Duodenal mucosa (tissue), 2 donors: Measurements from ENCODE around the gene DLGAP5.
A peak's percentile ranks its signal among the peaks of the same experiment; 100 is the strongest.

ENCODE experiments used
- H3K27ac ChIP-seq: one replicate; pipeline ENCODE4 v1.7.0; 2013; ENCODE audit warnings: low read depth, low read length
- H3K27me3 ChIP-seq, 2 donors: one replicate each; pipeline ENCODE4 v1.7.0; 2013; ENCODE audit warnings: low read length in 2 of 2, control low read depth in 1 of 2; ENCODE audit not compliant: insufficient read depth in 2 of 2, control insufficient read depth in 1 of 2
- H3K36me3 ChIP-seq, 2 donors: one replicate each; pipeline ENCODE4 v1.7.0; 2013; ENCODE audit warnings: low read length in 2 of 2, control low read depth in 1 of 2; ENCODE audit not compliant: insufficient read depth in 2 of 2, control insufficient read depth in 1 of 2
- H3K4me1 ChIP-seq, 2 donors: one replicate each; pipeline ENCODE4 v1.7.0; 2013; ENCODE audit warnings: low read length in 2 of 2, control low read depth in 1 of 2; ENCODE audit not compliant: insufficient read depth in 2 of 2, control insufficient read depth in 1 of 2
- H3K4me3 ChIP-seq, 2 donors: one replicate each; pipeline ENCODE4 v1.7.0; 2013; ENCODE audit warnings: low read length in 2 of 2, low read depth in 1 of 2
- H3K9ac ChIP-seq, 2 donors: one replicate each; pipeline ENCODE4 v1.7.0; 2013; ENCODE audit warnings: low read length in 2 of 2, low read depth in 1 of 2
- H3K9me3 ChIP-seq, 2 donors: one replicate each; pipeline ENCODE4 v1.7.0; 2013; ENCODE audit warnings: low read length in 2 of 2, control low read depth in 1 of 2; ENCODE audit not compliant: control insufficient read depth in 1 of 2

Gene DLGAP5, protein sequence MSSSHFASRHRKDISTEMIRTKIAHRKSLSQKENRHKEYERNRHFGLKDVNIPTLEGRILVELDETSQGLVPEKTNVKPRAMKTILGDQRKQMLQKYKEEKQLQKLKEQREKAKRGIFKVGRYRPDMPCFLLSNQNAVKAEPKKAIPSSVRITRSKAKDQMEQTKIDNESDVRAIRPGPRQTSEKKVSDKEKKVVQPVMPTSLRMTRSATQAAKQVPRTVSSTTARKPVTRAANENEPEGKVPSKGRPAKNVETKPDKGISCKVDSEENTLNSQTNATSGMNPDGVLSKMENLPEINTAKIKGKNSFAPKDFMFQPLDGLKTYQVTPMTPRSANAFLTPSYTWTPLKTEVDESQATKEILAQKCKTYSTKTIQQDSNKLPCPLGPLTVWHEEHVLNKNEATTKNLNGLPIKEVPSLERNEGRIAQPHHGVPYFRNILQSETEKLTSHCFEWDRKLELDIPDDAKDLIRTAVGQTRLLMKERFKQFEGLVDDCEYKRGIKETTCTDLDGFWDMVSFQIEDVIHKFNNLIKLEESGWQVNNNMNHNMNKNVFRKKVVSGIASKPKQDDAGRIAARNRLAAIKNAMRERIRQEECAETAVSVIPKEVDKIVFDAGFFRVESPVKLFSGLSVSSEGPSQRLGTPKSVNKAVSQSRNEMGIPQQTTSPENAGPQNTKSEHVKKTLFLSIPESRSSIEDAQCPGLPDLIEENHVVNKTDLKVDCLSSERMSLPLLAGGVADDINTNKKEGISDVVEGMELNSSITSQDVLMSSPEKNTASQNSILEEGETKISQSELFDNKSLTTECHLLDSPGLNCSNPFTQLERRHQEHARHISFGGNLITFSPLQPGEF

GRCh38 chr14:55191203-55192053 lies at the start of gene DLGAP5:
DLGAP5 (minus strand) TSS chr14:55191585; CDS start chr14:55189179, 2,406 bp downstream.
- Histone ChIP-seq H3K36me3 (no peaks in the 10 kb centered on the region), H3K9me3 (no peaks in the 10 kb centered on the region), H3K9ac (peak within 1 kb of the TSS; percentile 70 to 75), H3K27me3 (no peaks in the 10 kb centered on the region), H3K4me3 (peak within 1 kb of the TSS; percentile 90 to 93), H3K4me1 (peaks cover 7 to 9% of the 10 kb centered on the region in 2 donors), H3K27ac (no peak within 1 kb of the TSS)

GRCh38 chr14:55240526-55241178 lies 49.3 kb upstream of the DLGAP5 start:
- Histone ChIP-seq H3K4me3 (no peak overlapping the region), H3K9me3 (no peaks in the 10 kb centered on the region), H3K36me3 (no peaks in the 10 kb centered on the region), H3K27me3 (peaks cover 0 to 9% of the 10 kb centered on the region in 2 donors), H3K4me1 (no peaks in the 10 kb centered on the region), H3K27ac (no peak overlapping the region), H3K9ac (no peak overlapping the region)

- H3K4me3 ChIP-seq = no peak overlapping the region
- no peak overlapping the region for H3K27ac ChIP-seq
- H3K4me1 ChIP-seq = no peaks in the 10 kb centered on the region
- no peaks in the 10 kb centered on the region for H3K9me3 ChIP-seq
- H3K36me3 ChIP-seq = no peaks in the 10 kb centered on the region
- H3K9ac ChIP-seq = no peak overlapping the region
- H3K27me3 ChIP-seq = peaks cover 0 to 9% of the 10 kb centered on the region in 2 donors
These were observed 47.9 kb upstream of the DLGAP5 start for GRCh38 chr14:55239320-55239719.

DNA sequence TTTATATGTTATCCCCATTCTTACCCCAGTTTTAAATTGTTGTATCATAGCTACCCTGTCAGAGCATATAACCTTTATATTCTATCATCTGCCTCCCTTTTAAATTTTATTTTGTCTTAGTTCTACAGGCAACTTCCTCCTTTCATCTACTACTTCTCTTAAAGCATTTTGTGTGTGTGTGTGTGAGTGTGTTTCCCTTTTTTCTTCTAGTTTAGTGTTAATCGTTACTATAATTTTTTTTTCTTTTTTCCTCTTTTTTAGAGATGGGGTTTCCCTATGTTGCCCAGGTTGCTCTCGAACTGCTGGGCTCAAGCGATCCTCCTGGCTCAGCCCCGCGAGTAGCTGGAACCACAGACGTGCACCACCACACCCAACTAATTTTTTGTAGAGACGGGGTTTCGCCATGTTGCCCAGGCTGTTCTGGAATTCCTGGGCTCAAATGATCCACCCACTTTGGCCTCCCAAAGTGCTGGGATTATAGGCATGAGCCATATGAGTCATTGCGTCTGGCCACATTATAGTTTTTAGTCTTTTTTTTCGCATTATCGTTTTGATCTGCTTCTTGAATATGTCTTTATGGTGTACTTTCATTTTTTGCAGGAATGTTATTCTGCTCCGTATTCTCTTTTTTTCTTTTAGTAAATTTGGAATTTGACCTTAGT lies 46.8 kb upstream of the DLGAP5 start:
- no peak overlapping the region for H3K9ac ChIP-seq
- H3K4me3 ChIP-seq = no peak overlapping the region
- no peaks in the 10 kb centered on the region for H3K9me3 ChIP-seq
- no peak overlapping the region for H3K27ac ChIP-seq
- H3K36me3 ChIP-seq = no peaks in the 10 kb centered on the region
- H3K4me1 ChIP-seq = peaks cover 0 to 5% of the 10 kb centered on the region in 2 donors
- H3K27me3 ChIP-seq = peaks cover 0 to 9% of the 10 kb centered on the region in 2 donors

DNA sequence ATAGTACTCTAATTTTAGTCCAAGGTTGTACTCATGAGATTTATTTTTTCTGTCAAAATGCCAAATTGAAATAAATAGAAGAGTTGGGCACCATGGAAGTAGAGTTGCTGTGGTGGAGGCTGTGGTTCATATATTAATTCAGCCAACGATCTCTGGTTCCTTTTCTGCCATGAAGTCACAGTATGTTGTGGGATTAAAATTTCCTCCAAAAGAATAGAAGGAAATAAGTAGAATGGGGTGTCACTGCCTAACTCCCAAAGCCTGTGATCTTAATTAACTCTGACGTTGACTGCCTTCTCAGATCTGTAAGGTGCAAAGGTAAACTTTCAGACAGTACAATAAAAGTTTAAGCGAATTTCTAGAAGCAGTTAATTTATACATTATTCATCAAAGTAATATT lies 42.2 kb upstream of the DLGAP5 start:
- Histone ChIP-seq H3K36me3 (no peaks in the 10 kb centered on the region), H3K9ac (no peak overlapping the region), H3K4me3 (no peak overlapping the region), H3K27me3 (no peaks in the 10 kb centered on the region), H3K9me3 (no peaks in the 10 kb centered on the region), H3K27ac (no peak overlapping the region), H3K4me1 (peaks cover 0 to 5% of the 10 kb centered on the region in 2 donors)

- Histone ChIP-seq H3K4me1 (no peaks in the 10 kb centered on the region), H3K9ac (no peak overlapping the region), H3K9me3 (peaks cover 4 to 18% of the 10 kb centered on the region in 2 donors), H3K4me3 (no peak overlapping the region), H3K36me3 (no peaks in the 10 kb centered on the region), H3K27ac (no peak overlapping the region), H3K27me3 (no peaks in the 10 kb centered on the region)
These were observed 36.9 kb upstream of the DLGAP5 start for GRCh38 chr14:55228261-55228660.

DNA sequence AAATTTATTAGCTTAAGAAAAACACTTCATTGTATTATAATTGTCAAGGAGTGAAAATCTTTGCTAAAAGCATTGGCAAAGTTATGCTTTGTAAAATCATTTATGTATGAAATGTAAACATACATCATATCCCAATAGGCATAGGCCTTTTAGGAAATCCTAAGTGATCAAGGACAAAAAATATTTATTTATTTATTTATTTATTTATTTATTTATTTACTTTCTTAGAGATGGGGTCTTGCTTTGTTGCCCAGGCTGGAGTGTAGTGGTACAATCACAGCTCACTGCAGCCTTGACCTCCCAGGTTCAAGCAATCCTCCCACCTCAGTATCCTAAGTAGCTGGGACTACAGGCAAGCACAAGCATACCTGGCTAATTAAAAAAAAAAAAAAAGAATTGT lies 32.0 kb upstream of the DLGAP5 start:
- Histone ChIP-seq H3K9ac (no peak overlapping the region), H3K9me3 (peaks cover 4 to 18% of the 10 kb centered on the region in 2 donors), H3K27ac (no peak overlapping the region), H3K4me1 (peaks cover 0 to 9% of the 10 kb centered on the region in 2 donors), H3K4me3 (no peak overlapping the region), H3K27me3 (no peaks in the 10 kb centered on the region), H3K36me3 (no peaks in the 10 kb centered on the region)

GRCh38 chr14:55221968-55222367 lies 30.6 kb upstream of the DLGAP5 start:
- Histone ChIP-seq H3K27ac (no peak overlapping the region), H3K36me3 (no peaks in the 10 kb centered on the region), H3K9ac (no peak overlapping the region), H3K4me3 (no peak overlapping the region), H3K4me1 (peaks cover 0 to 9% of the 10 kb centered on the region in 2 donors), H3K9me3 (peaks cover 4 to 11% of the 10 kb centered on the region in 2 donors), H3K27me3 (no peaks in the 10 kb centered on the region)

DNA sequence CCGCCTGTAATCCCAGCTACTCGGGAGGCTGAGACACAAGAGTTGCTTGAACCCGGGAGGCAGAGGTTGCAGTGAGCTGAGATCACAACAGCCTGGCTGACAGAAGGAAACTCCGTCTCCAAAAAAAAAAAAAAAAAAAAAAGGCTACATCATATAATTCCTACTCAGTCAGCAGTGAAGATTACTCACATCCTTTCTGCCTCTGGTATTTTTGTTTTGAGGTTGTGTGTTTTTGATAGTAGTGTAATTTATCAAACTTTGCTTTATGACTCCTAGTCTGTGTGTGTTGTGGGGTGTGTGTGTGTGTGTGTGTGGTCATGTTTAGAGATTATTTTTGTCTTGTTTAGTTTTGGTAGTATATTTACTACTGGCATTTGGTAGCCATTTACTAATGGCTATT lies 29.8 kb upstream of the DLGAP5 start:
- H3K9ac ChIP-seq = no peak overlapping the region

More for the DNA sequence above, 29.8 kb upstream of the DLGAP5 start:
- H3K9me3 ChIP-seq = peaks cover 0 to 3% of the 10 kb centered on the region in 2 donors
- H3K27ac ChIP-seq = no peak overlapping the region
- H3K4me1 ChIP-seq = peaks cover 0 to 9% of the 10 kb centered on the region in 2 donors
- H3K27me3 ChIP-seq = no peaks in the 10 kb centered on the region
- H3K36me3 ChIP-seq = no peaks in the 10 kb centered on the region
- no peak overlapping the region for H3K4me3 ChIP-seq
